ENCODE measurements around the gene MPC1.
"Not testable (repeated sequence)": the region's sequence is repeated elsewhere in the genome, so short reads cannot be mapped to it uniquely, and the experiment has no call there.

Gene MPC1

GRCh38 chr6:166398348-166398747 lies 15.6 kb upstream of the MPC1 start:
- no peak overlapping the region for H3K4me3 ChIP-seq (ENCODE audit: control insufficient read depth, low read depth, low read length)
- DNase-seq (ENCODE audit: low read depth), result no peak
- TF ChIP-seq CTCF (IDR thresholded peaks at IDR 0.05; ENCODE audit: control insufficient read depth, insufficient read depth, low read depth, low read length, missing control alignments), result no peak

- TF ChIP-seq CTCF (IDR thresholded peaks at IDR 0.05; ENCODE audit: control insufficient read depth, insufficient read depth, low read depth, low read length, missing control alignments), result no peak
- H3K4me3 ChIP-seq (ENCODE audit: control insufficient read depth, low read depth, low read length), result no peak overlapping the region
- no peak for DNase-seq (ENCODE audit: low read depth)
Measured at GRCh38 chr6:166397849-166398248, 15.1 kb upstream of the MPC1 start.

GRCh38 chr6:166395778-166396177 lies 13.0 kb upstream of the MPC1 start:
- no peak overlapping the region for H3K4me3 ChIP-seq (ENCODE audit: control insufficient read depth, low read depth, low read length)
- no peak for DNase-seq (ENCODE audit: low read depth)
- no peak for TF ChIP-seq CTCF (IDR thresholded peaks at IDR 0.05; ENCODE audit: control insufficient read depth, insufficient read depth, low read depth, low read length, missing control alignments)

GRCh38 chr6:166395351-166395750 lies 12.6 kb upstream of the MPC1 start:
- DNase-seq (ENCODE audit: low read depth), result no peak
- no peak overlapping the region for H3K4me3 ChIP-seq (ENCODE audit: control insufficient read depth, low read depth, low read length)
- TF ChIP-seq CTCF (IDR thresholded peaks at IDR 0.05; ENCODE audit: control insufficient read depth, insufficient read depth, low read depth, low read length, missing control alignments), result no peak

GRCh38 chr6:166394036-166394892 lies 11.5 kb upstream of the MPC1 start:
- TF ChIP-seq CTCF (IDR thresholded peaks at IDR 0.05; ENCODE audit: control insufficient read depth, insufficient read depth, low read depth, low read length, missing control alignments), result no peak

GRCh38 chr6:166393535-166393823 lies 10.7 kb upstream of the MPC1 start:
- DNase-seq (ENCODE audit: low read depth), result no peak
- no peak overlapping the region for H3K4me3 ChIP-seq (ENCODE audit: control insufficient read depth, low read depth, low read length)
- no peak for TF ChIP-seq CTCF (IDR thresholded peaks at IDR 0.05; ENCODE audit: control insufficient read depth, insufficient read depth, low read depth, low read length, missing control alignments)

More at GRCh38 chr6:166394036-166394892, 11.5 kb upstream of the MPC1 start:
- no peak for DNase-seq (ENCODE audit: low read depth)
- no peak overlapping the region for H3K4me3 ChIP-seq (ENCODE audit: control insufficient read depth, low read depth, low read length)

GRCh38 chr6:166392755-166393534 lies 10.2 kb upstream of the MPC1 start:
- not testable (repeated sequence) for H3K4me3 ChIP-seq (ENCODE audit: control insufficient read depth, low read depth, low read length); DNase-seq (ENCODE audit: low read depth)

All from AG09309 (cell line).